CD4-positive, alpha-beta T cell treated with Interferon gamma for 1 hour (primary cell): Measurements from ENCODE around the gene PHF23.

Source experiments
- DNase-seq: peaks from one replicate; pipeline ENCODE4 v3.0.0-alpha.2; 2020

The PHF23 gene

DNA sequence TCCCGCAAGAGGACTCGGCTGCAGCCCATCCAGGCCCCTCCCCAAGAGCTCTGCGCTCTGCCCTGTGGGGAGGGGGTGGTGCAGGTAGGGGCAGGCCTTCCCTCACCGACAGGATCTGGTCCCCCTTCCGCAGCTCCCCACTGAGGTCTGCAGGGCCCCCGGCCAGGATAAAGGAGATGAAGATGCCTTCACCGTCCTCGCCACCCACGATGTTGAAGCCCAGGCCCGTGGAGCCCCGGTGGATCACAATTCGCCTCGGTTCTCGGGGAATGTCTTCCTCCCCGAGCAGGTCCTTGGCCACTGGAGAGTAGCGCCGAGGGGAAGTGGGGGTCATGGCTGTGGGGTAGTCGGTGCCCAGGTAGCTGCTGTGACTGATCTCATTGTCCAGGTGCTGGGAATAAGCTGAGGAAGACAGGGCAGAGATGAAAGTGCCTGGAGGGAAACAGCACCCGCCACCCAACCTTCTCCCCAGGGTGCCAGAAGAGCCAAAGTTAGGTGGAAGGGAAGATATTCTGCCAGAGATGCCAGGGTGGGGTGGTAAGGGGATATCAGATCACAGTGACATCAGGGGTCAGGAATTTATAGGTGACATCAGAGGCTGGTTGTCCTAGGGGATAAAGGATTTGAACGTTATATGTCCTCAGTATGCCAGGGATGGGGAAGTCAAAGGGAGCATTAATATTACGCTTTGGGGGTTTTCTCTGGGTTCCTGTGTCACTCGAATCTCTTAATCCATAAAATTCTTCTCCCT, 42.4 kb downstream of the PHF23 start:
- DNase-seq: no peak

DNA sequence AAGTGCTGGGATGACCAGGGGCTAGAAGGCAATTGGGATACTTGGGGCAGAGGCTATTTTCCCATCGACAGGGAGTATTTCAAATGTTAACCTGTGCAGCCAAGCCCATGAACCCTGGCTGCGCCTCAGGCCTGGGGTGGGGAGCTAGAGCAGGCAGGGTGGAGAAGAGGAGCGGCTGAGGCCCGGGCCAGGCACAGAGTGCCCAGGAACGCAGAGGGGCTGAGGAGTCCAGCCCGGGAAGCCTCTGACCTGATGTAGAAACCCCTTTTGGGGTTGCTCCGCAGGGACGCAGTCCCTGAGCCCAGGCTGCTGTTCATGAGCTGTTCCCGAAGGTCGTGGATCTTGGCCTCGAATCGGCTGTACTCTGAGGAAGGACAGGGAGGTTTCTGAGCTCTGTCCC, 43.3 kb downstream of the PHF23 start:
- no peak for DNase-seq

DNA sequence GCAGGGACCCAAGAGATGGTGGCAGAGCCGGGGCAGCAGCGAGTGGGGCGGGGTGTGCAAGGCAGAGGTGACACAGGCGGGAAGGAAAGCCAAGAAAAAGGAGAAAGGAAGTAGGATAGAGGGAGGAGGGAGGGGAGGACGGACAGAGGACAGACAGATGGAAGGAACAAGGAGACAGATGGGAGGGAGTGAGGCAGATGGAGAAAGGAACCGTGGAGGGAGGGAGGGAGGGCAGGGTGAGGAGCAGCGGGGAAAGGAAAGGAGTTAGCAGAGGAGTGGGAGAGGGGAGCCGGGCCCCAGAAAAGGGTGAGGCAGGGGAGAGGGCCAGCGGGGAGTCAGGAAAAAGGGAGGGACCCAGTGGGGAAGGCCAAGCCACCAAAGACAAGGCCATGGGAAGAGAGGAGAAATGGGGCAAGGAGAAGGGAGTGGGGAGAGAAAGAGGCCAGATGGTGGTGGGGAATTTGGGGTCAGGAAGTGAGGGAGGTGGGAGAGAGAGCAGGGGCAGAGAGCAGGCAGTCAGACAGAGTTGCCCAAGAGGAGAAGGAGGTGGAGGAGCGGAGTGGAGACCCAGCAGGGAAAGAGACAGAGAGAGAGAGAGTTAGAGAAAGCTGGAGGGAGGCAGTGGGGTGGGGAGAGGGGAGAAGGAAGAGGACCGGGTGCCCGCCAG, 46.9 kb downstream of the PHF23 start:
- no peak for DNase-seq

DNA sequence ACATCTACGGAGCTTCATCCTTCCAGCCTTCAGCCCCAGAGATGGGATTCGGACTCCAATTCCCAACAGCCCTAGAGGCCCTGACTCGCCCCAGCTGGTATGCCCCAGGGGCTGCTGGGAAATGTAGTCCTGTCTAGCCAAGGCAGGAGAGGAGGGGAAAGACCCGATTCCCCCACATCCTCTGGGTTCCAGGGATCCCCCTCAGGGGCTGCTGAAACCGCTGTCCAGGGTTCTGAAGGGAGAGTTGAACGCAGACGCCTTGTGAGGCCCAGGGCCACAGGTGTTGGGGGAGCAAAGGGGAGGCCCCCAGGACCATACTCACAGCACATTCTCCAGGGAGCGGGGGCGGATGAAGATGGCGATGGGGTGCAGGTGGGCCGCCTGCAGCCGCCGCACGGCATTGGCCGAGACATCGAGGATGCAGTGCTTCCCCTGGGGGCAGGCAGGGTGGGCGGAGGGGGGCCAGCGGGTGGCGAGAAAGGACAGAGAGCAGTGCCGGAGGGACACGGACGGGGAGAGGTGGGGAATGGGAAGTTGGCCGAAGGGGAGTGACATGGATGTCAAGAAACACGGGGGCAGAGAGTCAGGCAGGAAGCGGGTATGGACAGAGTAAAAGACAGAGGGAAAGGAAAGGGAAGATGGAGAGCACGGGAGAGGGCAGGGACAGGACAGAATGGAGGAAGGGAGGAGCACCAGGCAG, 47.5 kb downstream of the PHF23 start:
- no peak for DNase-seq

DNA sequence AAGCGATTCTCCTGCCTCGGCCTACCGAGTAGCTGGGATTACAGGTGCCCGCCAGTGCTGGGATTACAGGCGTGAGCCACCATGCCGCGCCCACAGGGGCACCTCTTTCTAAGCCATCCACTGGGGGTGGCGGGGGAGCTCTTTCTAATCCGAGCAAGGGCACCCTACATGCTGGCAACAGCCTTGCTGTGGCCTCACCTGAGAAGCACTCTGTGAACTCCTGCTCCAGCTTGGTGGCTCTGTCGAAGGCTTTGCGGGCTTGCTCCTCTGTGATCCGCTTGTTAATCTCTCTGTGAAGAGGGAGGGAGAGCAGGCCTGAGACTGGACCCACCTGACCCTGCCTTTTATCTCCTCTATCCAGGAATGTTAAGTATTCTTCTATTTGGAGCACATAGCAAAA, 48.2 kb downstream of the PHF23 start:
- DNase-seq: no peak

DNA sequence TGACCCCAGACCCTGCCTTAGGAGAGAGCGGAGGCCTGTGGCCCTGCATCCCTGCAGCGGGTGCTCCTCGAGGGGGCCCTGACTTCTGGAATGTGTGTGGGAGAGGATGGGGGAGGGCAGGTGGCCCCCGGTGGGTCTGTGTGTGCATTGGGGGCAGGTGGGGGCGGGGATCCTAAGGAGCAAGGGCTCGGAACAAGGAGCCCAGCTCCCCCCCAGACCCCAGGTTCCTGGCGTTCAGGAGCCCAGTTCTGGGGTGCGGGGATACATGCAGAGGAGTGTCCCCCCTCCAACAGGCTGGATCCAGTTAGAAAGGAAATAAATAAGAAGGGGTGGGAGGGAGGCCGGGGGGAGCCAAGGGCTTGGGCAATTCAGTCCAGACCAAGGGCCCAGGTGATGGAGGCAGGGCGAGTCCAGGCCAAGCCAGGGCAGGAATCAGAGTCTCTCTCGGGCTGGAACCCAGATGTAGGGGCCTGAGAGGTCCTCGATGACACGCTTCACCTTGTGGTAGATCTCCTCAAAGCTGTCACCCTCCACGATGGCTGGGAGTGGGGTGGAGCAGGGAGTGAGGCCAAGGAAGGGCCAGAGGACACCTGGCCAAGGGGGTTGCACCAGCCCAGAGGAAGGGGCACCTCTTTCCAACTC, 48.9 kb downstream of the PHF23 start:
- DNase-seq: no peak

DNA sequence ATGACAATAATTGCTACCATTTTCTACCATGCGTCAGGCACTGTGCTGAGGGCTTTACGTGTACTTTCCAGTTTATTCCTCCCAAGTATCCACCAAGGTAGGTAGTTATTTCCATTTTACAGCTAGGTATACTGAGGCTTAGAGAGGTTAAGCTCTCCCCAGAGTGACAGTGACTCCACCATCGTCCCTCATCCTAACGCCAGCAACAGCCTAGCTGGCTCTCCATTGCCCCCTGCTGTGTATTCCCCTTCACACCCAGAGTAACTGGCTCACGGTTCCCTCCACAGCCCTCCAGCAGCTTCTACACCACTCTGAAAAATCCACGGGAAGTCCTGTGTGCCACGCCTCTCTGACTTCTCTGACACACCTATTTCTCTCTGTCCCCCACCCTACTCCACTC, 53.0 kb downstream of the PHF23 start:
- no peak for DNase-seq
